HG03159 (cell line): ENCODE measurements around the gene IL1RAPL1.

Source experiments
- ATAC-seq: cut with Tn5 transposase; IDR thresholded peaks from one replicate; pipeline ENCODE4 v1.9.1; 2021; ENCODE audit warnings: mild to moderate bottlenecking, moderate library complexity; ENCODE audit not compliant: unreplicated experiment

The IL1RAPL1 gene

DNA sequence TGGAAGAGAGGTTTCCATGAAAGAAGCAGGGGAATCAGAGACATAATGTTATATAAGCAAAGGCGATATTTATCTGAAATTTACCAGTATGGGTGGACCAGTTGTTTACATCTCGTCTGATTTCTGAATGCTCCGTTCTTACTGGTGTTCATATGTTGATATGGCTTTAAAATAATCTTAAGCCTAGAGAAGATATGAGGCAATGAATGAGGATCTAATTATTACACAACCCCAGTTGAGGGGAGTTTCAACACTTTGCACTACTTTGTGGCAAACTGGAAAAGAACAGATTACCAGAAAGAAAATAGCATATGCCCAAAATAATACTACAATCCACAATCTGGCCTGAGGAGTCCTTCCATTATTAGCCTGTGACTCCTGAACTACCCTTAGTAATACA is 1364.8 kb downstream of the IL1RAPL1 start:
- no peak for ATAC-seq

DNA sequence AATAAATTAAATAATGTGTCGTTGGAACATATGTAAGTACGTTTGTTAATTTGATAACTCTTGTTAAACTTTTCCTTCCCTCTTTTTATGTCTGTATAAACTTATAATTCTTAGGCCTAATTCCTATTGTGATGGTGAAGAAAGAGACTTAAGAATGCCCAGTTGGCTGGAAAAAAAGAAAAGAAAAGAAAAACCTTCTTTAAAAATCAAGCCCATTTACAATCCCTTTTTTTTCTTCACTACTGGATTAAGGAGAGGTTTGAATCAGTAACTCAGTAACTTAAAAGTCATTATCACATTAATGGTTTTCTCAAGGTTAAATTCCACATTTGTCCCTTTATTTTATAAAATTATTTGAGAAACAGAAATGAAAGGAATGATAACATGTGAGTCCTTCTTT is 1374.8 kb downstream of the IL1RAPL1 start:
- ATAC-seq, result no peak

GRCh38 chrX:29965634-29966033 is 1378.4 kb downstream of the IL1RAPL1 start:
- ATAC-seq, result no peak

DNA sequence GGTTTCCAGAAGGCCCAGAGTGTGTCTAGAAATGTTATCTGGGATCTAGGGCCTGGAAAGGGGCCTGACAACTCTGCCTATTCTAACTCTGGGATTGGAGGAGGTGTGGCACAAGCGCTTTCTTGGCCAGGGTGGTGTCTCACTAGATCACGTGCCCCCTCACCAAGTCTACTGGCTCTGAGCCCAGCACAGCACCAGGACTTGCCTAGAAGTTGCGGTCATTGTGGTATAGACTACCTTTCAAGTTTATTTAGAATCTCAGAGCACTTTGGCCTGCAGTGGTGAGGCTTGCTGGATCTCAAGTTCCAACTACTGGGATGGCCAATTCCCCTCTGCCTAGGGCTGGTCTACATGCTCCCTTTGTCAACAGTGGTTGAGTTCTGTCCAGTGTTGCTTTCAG is 1404.8 kb downstream of the IL1RAPL1 start:
- ATAC-seq, result no peak

DNA sequence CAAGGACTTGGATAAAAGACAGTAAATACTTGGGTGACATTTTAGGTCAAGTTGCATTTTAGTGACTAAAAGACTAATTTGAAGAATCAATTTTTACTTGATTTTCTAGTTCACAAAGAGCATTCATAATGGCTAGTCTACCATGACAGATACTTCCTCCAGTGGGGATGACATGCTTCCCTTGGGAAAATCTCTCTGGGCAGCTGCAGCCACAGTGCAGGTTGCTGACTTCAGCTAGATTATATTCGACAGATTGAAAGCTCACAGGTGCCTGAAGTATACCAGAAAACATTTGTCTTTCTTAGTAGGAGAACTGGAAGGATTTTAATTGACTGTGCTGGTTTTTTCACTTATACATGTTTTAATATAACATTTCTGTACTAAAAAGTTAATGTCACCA is 1418.6 kb downstream of the IL1RAPL1 start:
- ATAC-seq, result no peak
